Peyer's patch (tissue), 4 donors: ENCODE measurements around the gene RMND1. TPM values are rescaled to one million over a fixed set of nuclear protein-coding genes. Genes with fewer than 3 reads are reported as not detected.
A peak's percentile ranks its signal among the peaks of the same experiment; 100 is the strongest.

Experiments used
- DNase-seq, 3 donors: peaks; one replicate each; pipeline ENCODE4 v3.0.0-alpha.2; 2017 to 2019
- H3K27ac ChIP-seq, 4 donors: fragments of 200-600 bp; sonication (generic); one replicate each; pipeline ENCODE4 v1.5.1; 2016 to 2019
- H3K27me3 ChIP-seq, 2 donors: fragments of 200-600 bp; sonication (generic); one replicate each; pipeline ENCODE4 v1.5.1; 2019
- H3K36me3 ChIP-seq, 3 donors: fragments of 200-600 bp; sonication (generic); one replicate each; pipeline ENCODE4 v1.5.1; 2016 to 2019
- H3K4me1 ChIP-seq, 4 donors: fragments of 200-600 bp; sonication (generic); one replicate each; pipeline ENCODE4 v1.5.1; 2016 to 2019
- H3K4me3 ChIP-seq, 4 donors: fragments of 200-600 bp; sonication (generic); 1 replicate in 3 of 4; 2 replicates in 1 of 4; pipeline ENCODE4 v1.5.1; 2016 to 2019; ENCODE audit warnings: mild to moderate bottlenecking in 1 of 4
- H3K9me3 ChIP-seq, 4 donors: fragments of 200-600 bp; sonication (generic); one replicate each; pipeline ENCODE4 v1.5.1; 2016 to 2019; ENCODE audit warnings: mild to moderate bottlenecking in 1 of 4
- CTCF ChIP-seq, 6 experiments: fragments of 450-650 bp in 4 of 6; fragments of 200-600 bp in 2 of 6; sonication (generic) in 1 of 6; IDR thresholded peaks; one replicate each; pipeline ENCODE4 v1.5.1; 2017 to 2019; ENCODE audit warnings: antibody characterized with exemption in 6 of 6, mild to moderate bottlenecking in 3 of 6, moderate library complexity in 1 of 6
- POLR2A ChIP-seq, 2 donors: fragments of 450-650 bp; IDR thresholded peaks; one replicate each; pipeline ENCODE4 v1.5.1; 2017; ENCODE audit warnings: antibody characterized with exemption in 2 of 2, mild to moderate bottlenecking in 2 of 2, moderate library complexity in 2 of 2
- total RNA-seq, 4 donors: library from RNA; depleted of rRNA; stranded (reverse); fragments of >200 nt; gene quantifications; one replicate each; pipeline ENCODE4 v1.1.0, GENCODE V29; 2016

Gene RMND1
- total RNA-seq, 4 donors from 2014 or later, result 18.2 to 50.3 (median 35.6) TPM

- Histone ChIP-seq H3K9me3 (no peaks in the 10 kb centered on the region), H3K4me3 (peak overlapping the region; percentile 25 to 63 (median 48)), H3K4me1 (peaks cover 0 to 10% (median 3%) of the 10 kb centered on the region in 4 donors), H3K27ac (peak overlapping the region in 1 of 4 donors; percentile 57), H3K36me3 (no peaks in the 10 kb centered on the region), H3K27me3 (peaks cover 0 to 5% of the 10 kb centered on the region in 2 donors)
- DNase-seq, result no peak
- TF ChIP-seq CTCF (IDR thresholded peaks at IDR 0.05) (no peak), POLR2A (IDR thresholded peaks at IDR 0.05) (no peak)
Measured at GRCh38 chr6:151494936-151495320, 43.0 kb upstream of the RMND1 start.

- H3K9me3 ChIP-seq, result no peaks in the 10 kb centered on the region
- no peak for DNase-seq
- no peaks in the 10 kb centered on the region for H3K36me3 ChIP-seq
- no peak for TF ChIP-seq POLR2A (IDR thresholded peaks at IDR 0.05)
- TF ChIP-seq CTCF (IDR thresholded peaks at IDR 0.05), result no peak
- peaks cover 0 to 5% of the 10 kb centered on the region in 2 donors for H3K27me3 ChIP-seq
- peaks cover 0 to 10% (median 3%) of the 10 kb centered on the region in 4 donors for H3K4me1 ChIP-seq
- H3K4me3 ChIP-seq, result peak overlapping the region; percentile 25 to 63 (median 48)
- peak overlapping the region in 3 of 4 donors; percentile 36 to 57 (median 48) for H3K27ac ChIP-seq
Measured at GRCh38 chr6:151494235-151494935, 42.5 kb upstream of the RMND1 start.

GRCh38 chr6:151493804-151494234 lies 41.9 kb upstream of the RMND1 start, which contains the start of gene CCDC170:
Gene CCDC170, plus strand, starts transcription at chr6:151494017. Its CDS starts 112 bp downstream, at chr6:151494129.
- H3K27me3 ChIP-seq, result peaks cover 0 to 5% of the 10 kb centered on the region in 2 donors
- H3K9me3 ChIP-seq, result no peaks in the 10 kb centered on the region
- peaks cover 0 to 10% (median 3%) of the 10 kb centered on the region in 4 donors for H3K4me1 ChIP-seq
- peak in 1 of 3 donors; percentile 47 for DNase-seq
- H3K27ac ChIP-seq, result peak within 1 kb of the TSS in 3 of 4 donors; percentile 36 to 57 (median 48)
- H3K36me3 ChIP-seq, result no peaks in the 10 kb centered on the region
- peak within 1 kb of the TSS; percentile 25 to 63 (median 48) for H3K4me3 ChIP-seq
- TF ChIP-seq CTCF (IDR thresholded peaks at IDR 0.05), result no peak
- no peak for TF ChIP-seq POLR2A (IDR thresholded peaks at IDR 0.05)

GRCh38 chr6:151493161-151493803 lies 41.4 kb upstream of the RMND1 start:
- no peak for DNase-seq
- Histone ChIP-seq H3K9me3 (no peaks in the 10 kb centered on the region), H3K27ac (peak overlapping the region in 2 of 4 donors; percentile 36 to 57), H3K36me3 (no peaks in the 10 kb centered on the region), H3K4me3 (peak overlapping the region; percentile 25 to 63 (median 48)), H3K27me3 (peaks cover 0 to 5% of the 10 kb centered on the region in 2 donors), H3K4me1 (peaks cover 0 to 10% (median 3%) of the 10 kb centered on the region in 4 donors)
- TF ChIP-seq CTCF (IDR thresholded peaks at IDR 0.05) (no peak), POLR2A (IDR thresholded peaks at IDR 0.05) (no peak)

- no peaks in the 10 kb centered on the region for H3K9me3 ChIP-seq
- H3K4me3 ChIP-seq, result no peak overlapping the region
- peaks cover 0 to 10% (median 3%) of the 10 kb centered on the region in 4 donors for H3K4me1 ChIP-seq
- H3K27ac ChIP-seq, result no peak overlapping the region
- peaks cover 0 to 5% of the 10 kb centered on the region in 2 donors for H3K27me3 ChIP-seq
- TF ChIP-seq POLR2A (IDR thresholded peaks at IDR 0.05), result no peak
- H3K36me3 ChIP-seq, result no peaks in the 10 kb centered on the region
- DNase-seq, result no peak
Measured at GRCh38 chr6:151490996-151491395, 39.1 kb upstream of the RMND1 start.

- Histone ChIP-seq H3K27ac (no peak overlapping the region), H3K36me3 (no peaks in the 10 kb centered on the region), H3K27me3 (no peaks in the 10 kb centered on the region), H3K9me3 (no peaks in the 10 kb centered on the region), H3K4me1 (no peaks in the 10 kb centered on the region), H3K4me3 (no peak overlapping the region)
- TF ChIP-seq CTCF (IDR thresholded peaks at IDR 0.05), result no peak
- TF ChIP-seq POLR2A (IDR thresholded peaks at IDR 0.05), result no peak
- no peak for DNase-seq
Measured at GRCh38 chr6:151488226-151488625, 36.3 kb upstream of the RMND1 start.
